IPS-20b (cell line): ENCODE results near the gene MAP3K9.
"Not testable (repeated sequence)": the region's sequence is repeated elsewhere in the genome, so short reads cannot be mapped to it uniquely, and the experiment has no call there.

Experiments used
- H3K27ac ChIP-seq: one replicate; pipeline ENCODE4 v1.5.1; 2013; ENCODE audit warnings: low read length
- H3K27me3 ChIP-seq: 2 replicates; pipeline ENCODE4 v1.6.1; 2013; ENCODE audit warnings: mild to moderate bottlenecking, low read length, inconsistent platforms; ENCODE audit not compliant: insufficient read depth
- H3K36me3 ChIP-seq: 2 replicates; pipeline ENCODE4 v1.6.1; 2013; ENCODE audit warnings: low read depth, mild to moderate bottlenecking, inconsistent platforms, low read length, moderate library complexity; ENCODE audit not compliant: insufficient read depth
- H3K4me1 ChIP-seq: 2 replicates; pipeline ENCODE4 v1.6.1; 2013; ENCODE audit warnings: mild to moderate bottlenecking, control low read depth, inconsistent platforms, low read length, moderate library complexity; ENCODE audit not compliant: insufficient read depth
- H3K4me3 ChIP-seq: 2 replicates; pipeline ENCODE4 v1.5.1; 2013; ENCODE audit warnings: mild to moderate bottlenecking, low read length, inconsistent platforms
- H3K9ac ChIP-seq: 2 replicates; pipeline ENCODE4 v1.6.1; 2013; ENCODE audit warnings: low read depth, mild to moderate bottlenecking, inconsistent platforms, low read length, moderate library complexity
- H3K9me3 ChIP-seq: 2 replicates; pipeline ENCODE4 v1.6.1; 2013; ENCODE audit warnings: mild to moderate bottlenecking, low read depth, low read length, inconsistent platforms; ENCODE audit not compliant: insufficient read depth

MAP3K9 gene

GRCh38 chr14:70809225-70810219 is at the start of gene MAP3K9:
Gene MAP3K9 (minus strand): TSS chr14:70809513. CDS start chr14:70809171, 342 bp downstream.
- H3K27ac ChIP-seq, result peak within 1 kb of the TSS; percentile 28
- H3K36me3 ChIP-seq, result no peaks in the 10 kb centered on the region
- H3K4me3 ChIP-seq, result peak within 1 kb of the TSS; percentile 96
- peak within 1 kb of the TSS; percentile 94 for H3K9ac ChIP-seq
- H3K27me3 ChIP-seq, result no peaks in the 10 kb centered on the region
- H3K9me3 ChIP-seq, result no peaks in the 10 kb centered on the region
- H3K4me1 ChIP-seq, result peaks cover 15% of the 10 kb centered on the region

- Histone ChIP-seq H3K27ac (no peak overlapping the region), H3K9ac (no peak overlapping the region), H3K4me3 (no peak overlapping the region), H3K4me1 (no peaks in the 10 kb centered on the region), H3K36me3 (no peaks in the 10 kb centered on the region), H3K9me3 (no peaks in the 10 kb centered on the region), H3K27me3 (no peaks in the 10 kb centered on the region)
Measured at GRCh38 chr14:70858641-70859040, 49.3 kb upstream of the MAP3K9 start.

GRCh38 chr14:70857496-70857890 is 48.2 kb upstream of the MAP3K9 start:
- Histone ChIP-seq H3K36me3 (no peaks in the 10 kb centered on the region), H3K4me1 (no peaks in the 10 kb centered on the region), H3K9ac (no peak overlapping the region), H3K27me3 (no peaks in the 10 kb centered on the region), H3K9me3 (no peaks in the 10 kb centered on the region), H3K27ac (no peak overlapping the region), H3K4me3 (no peak overlapping the region)

GRCh38 chr14:70856851-70857495 is 47.7 kb upstream of the MAP3K9 start:
- Histone ChIP-seq H3K4me3 (no peak overlapping the region), H3K36me3 (no peaks in the 10 kb centered on the region), H3K9ac (no peak overlapping the region), H3K4me1 (no peaks in the 10 kb centered on the region), H3K27me3 (no peaks in the 10 kb centered on the region), H3K27ac (no peak overlapping the region), H3K9me3 (no peaks in the 10 kb centered on the region)

GRCh38 chr14:70855486-70855885 is 46.2 kb upstream of the MAP3K9 start:
- no peaks in the 10 kb centered on the region for H3K9me3 ChIP-seq
- no peaks in the 10 kb centered on the region for H3K4me1 ChIP-seq
- no peak overlapping the region for H3K27ac ChIP-seq
- no peak overlapping the region for H3K9ac ChIP-seq
- no peaks in the 10 kb centered on the region for H3K27me3 ChIP-seq
- H3K4me3 ChIP-seq, result no peak overlapping the region
- H3K36me3 ChIP-seq, result no peaks in the 10 kb centered on the region

- H3K27ac ChIP-seq, H3K9ac ChIP-seq, H3K27me3 ChIP-seq, H3K4me3 ChIP-seq, H3K9me3 ChIP-seq, H3K36me3 ChIP-seq, H3K4me1 ChIP-seq: not testable (repeated sequence)
Measured at GRCh38 chr14:70853658-70854057, 44.3 kb upstream of the MAP3K9 start.

GRCh38 chr14:70847406-70848090 is 38.2 kb upstream of the MAP3K9 start:
- H3K36me3 ChIP-seq, result no peaks in the 10 kb centered on the region
- H3K9ac ChIP-seq, result no peak overlapping the region
- H3K4me1 ChIP-seq, result no peaks in the 10 kb centered on the region
- H3K4me3 ChIP-seq, result no peak overlapping the region
- H3K27me3 ChIP-seq, result no peaks in the 10 kb centered on the region
- H3K27ac ChIP-seq, result no peak overlapping the region
- H3K9me3 ChIP-seq, result no peaks in the 10 kb centered on the region

GRCh38 chr14:70845601-70846000 is 36.3 kb upstream of the MAP3K9 start:
- Histone ChIP-seq H3K9me3 (no peaks in the 10 kb centered on the region), H3K36me3 (no peaks in the 10 kb centered on the region), H3K27me3 (no peaks in the 10 kb centered on the region), H3K4me1 (no peaks in the 10 kb centered on the region), H3K4me3 (no peak overlapping the region), H3K9ac (no peak overlapping the region), H3K27ac (no peak overlapping the region)

GRCh38 chr14:70842851-70843462 is 33.6 kb upstream of the MAP3K9 start:
- no peak overlapping the region for H3K4me3 ChIP-seq
- H3K36me3 ChIP-seq, result no peaks in the 10 kb centered on the region
- no peak overlapping the region for H3K9ac ChIP-seq
- no peaks in the 10 kb centered on the region for H3K9me3 ChIP-seq
- no peaks in the 10 kb centered on the region for H3K27me3 ChIP-seq
- H3K27ac ChIP-seq, result no peak overlapping the region
- no peaks in the 10 kb centered on the region for H3K4me1 ChIP-seq

- Histone ChIP-seq H3K9ac (no peak overlapping the region), H3K27ac (no peak overlapping the region), H3K27me3 (no peaks in the 10 kb centered on the region), H3K36me3 (no peaks in the 10 kb centered on the region), H3K4me1 (no peaks in the 10 kb centered on the region), H3K4me3 (no peak overlapping the region), H3K9me3 (peaks cover 22% of the 10 kb centered on the region)
Measured at GRCh38 chr14:70838076-70838475, 28.8 kb upstream of the MAP3K9 start.

- Histone ChIP-seq H3K4me1 (no peaks in the 10 kb centered on the region), H3K27ac (no peak overlapping the region), H3K9ac (no peak overlapping the region), H3K36me3 (no peaks in the 10 kb centered on the region), H3K9me3 (peaks cover 22% of the 10 kb centered on the region), H3K27me3 (no peaks in the 10 kb centered on the region), H3K4me3 (no peak overlapping the region)
Measured at GRCh38 chr14:70836946-70837345, 27.6 kb upstream of the MAP3K9 start.
